Spleen (tissue), 11 donors: ENCODE results near the gene TPPP3. TPM values are rescaled to one million over a fixed set of nuclear protein-coding genes. Genes with fewer than 3 reads are reported as not detected.

ENCODE experiments used
- DNase-seq: peaks from one replicate; pipeline ENCODE4 v3.0.0-alpha.2; 2020
- H3K27ac ChIP-seq, 8 donors: fragments of 200-600 bp; sonication (generic) in 7 of 8; 1 replicate in 4 of 8; 2 replicates in 4 of 8; pipeline versions ENCODE4 v1.5.0 to v1.8.0; 2016 to 2021; ENCODE audit warnings: inconsistent platforms in 4 of 8, mild to moderate bottlenecking in 4 of 8, moderate library complexity in 1 of 8
- H3K27me3 ChIP-seq, 7 donors: fragments of 200-600 bp; sonication (generic) in 6 of 7; replicated peaks in 1 of 7; 1 replicate in 4 of 7; 2 replicates in 3 of 7; pipeline versions ENCODE4 v1.5.0 to v1.8.0; 2016 to 2021; ENCODE audit warnings: inconsistent platforms in 3 of 7, mild to moderate bottlenecking in 1 of 7
- H3K36me3 ChIP-seq, 6 donors: fragments of 200-600 bp; sonication (generic) in 5 of 6; 1 replicate in 4 of 6; 2 replicates in 2 of 6; pipeline versions ENCODE4 v1.5.0 to v1.8.0; 2016 to 2021; ENCODE audit warnings: inconsistent platforms in 2 of 6
- H3K4me1 ChIP-seq, 6 donors: fragments of 200-600 bp; sonication (generic) in 5 of 6; 1 replicate in 3 of 6; 2 replicates in 3 of 6; pipeline versions ENCODE4 v1.5.0 to v1.8.0; 2016 to 2021; ENCODE audit warnings: inconsistent platforms in 3 of 6
- H3K4me3 ChIP-seq, 8 donors: fragments of 200-600 bp; sonication (generic) in 7 of 8; 1 replicate in 4 of 8; 2 replicates in 4 of 8; pipeline versions ENCODE4 v1.5.0 to v1.8.0; 2016 to 2021; ENCODE audit warnings: inconsistent platforms in 4 of 8, mild to moderate bottlenecking in 4 of 8, moderate library complexity in 2 of 8
- H3K9me3 ChIP-seq, 8 donors: fragments of 200-600 bp; sonication (generic) in 7 of 8; 1 replicate in 4 of 8; 2 replicates in 4 of 8; pipeline versions ENCODE4 v1.5.0 to v1.8.0; 2016 to 2021; ENCODE audit warnings: inconsistent platforms in 4 of 8
- CTCF ChIP-seq, 11 experiments: fragments of 200-600 bp in 7 of 11; fragments of 450-650 bp in 4 of 11; sonication (generic) in 4 of 11; IDR thresholded peaks in 8 of 11; conservative IDR thresholded peaks in 3 of 11; 1 replicate in 7 of 11; 2 replicates in 4 of 11; pipeline versions ENCODE4 v1.4.0 to v1.8.0; 2016 to 2021; ENCODE audit warnings: antibody characterized with exemption in 11 of 11, inconsistent platforms in 4 of 11, mild to moderate bottlenecking in 1 of 11
- POLR2A ChIP-seq, 3 donors: fragments of 450-650 bp; IDR thresholded peaks; one replicate each; pipeline ENCODE4 v1.5.1; 2017; ENCODE audit warnings: antibody characterized with exemption in 3 of 3, mild to moderate bottlenecking in 1 of 3
- POLR2AphosphoS5 ChIP-seq, 3 donors: sonication (generic); formaldehyde crosslinking; IDR thresholded peaks; one replicate each; pipeline ENCODE4 v1.5.1; 2017; ENCODE audit warnings: antibody characterized with exemption in 3 of 3
- WGBS, 5 donors: extraction: QIAGEN DNeasy Blood & Tissue Kit in 3 of 5; methylation state at CpG; one replicate each; pipeline versions ENCODE4 v1.1.5 to v1.1.7; 2013 to 2018; 5-methylcytosine and 5-hydroxymethylcytosine counted together
- intact Hi-C: fragments of 100-400 bp; cut with DNase I; formaldehyde crosslinking; loops from one replicate; pipeline ENCODE4 v1.15.0; 2023; ENCODE audit warnings: low total_unique reads
- polyA plus RNA-seq, 3 donors: library from polyadenylated mRNA; stranded (reverse); fragments of 200-250 nt; gene quantifications; one replicate each; pipeline ENCODE4 v1.2.1, GENCODE V29; 2013
- total RNA-seq, 7 donors: library from RNA; depleted of rRNA in 3 of 7; stranded (reverse); fragments of >200 nt in 3 of 7; fragmentation: NEBNext Ultra II Directional in 4 of 7; extraction: Animal tissue kit (Norgen Biotek cat#: 25700) in 4 of 7; gene quantifications; one replicate each; pipeline versions ENCODE4 v1.1.0 to v1.2.1, GENCODE V29; 2016 to 2021
- donor health status: healthy with polysubstance abuse.
- donor health status: DM: no; HTN: no; CAD: no; lungs with moderate emphysema.
- donor health status: DM: no; HTN: no; CAD: no.
- donor health status: Bipolar disorder and iron deficiency.
- donor health status: healthy.
- donor health status: DM: no; HTN: no; CAD: no.
- donor health status: DM: yes; HTN: yes; CAD: no.

The TPPP3 gene
- total and polyA plus RNA-seq, 10 donors, result 2.5 to 13.9 (median 8.6) TPM

- Histone ChIP-seq H3K36me3 (no peaks in the 10 kb centered on the region), H3K27ac (peak overlapping the region in 2 of 8 donors; percentile 2 to 28), H3K4me1 (peaks cover 0 to 30% (median 15%) of the 10 kb centered on the region in 6 donors), H3K9me3 (no peaks in the 10 kb centered on the region), H3K27me3 (peaks cover 0 to 13% (median 0%) of the 10 kb centered on the region in 7 donors), H3K4me3 (no peak overlapping the region)
- intact Hi-C loops, result loop anchor here (10.0 kb wide), 1 partner anchor 139 kb away; no protein-coding TSS in a partner anchor
- no peak for DNase-seq
- 51 to 77% (median 61%) methylated on average over 12 of the region's 12 CpGs for WGBS, 5 donors
- TF ChIP-seq POLR2AphosphoS5 (IDR thresholded peaks at IDR 0.05) (peak in 2 of 3 donors; percentile 24 to 27), CTCF (IDR thresholded peaks at IDR 0.05 in 8 of 11, conservative IDR thresholded peaks at IDR 0.05 in 3 of 11) (no peak), POLR2A (IDR thresholded peaks at IDR 0.05) (no peak)
Measured at GRCh38 chr16:67403976-67404555, 10.8 kb upstream of the TPPP3 start.

GRCh38 chr16:67400901-67401300 is 7.6 kb upstream of the TPPP3 start:
- intact Hi-C loops, result loop anchor here (10.0 kb wide), 1 partner anchor 136 kb away; no protein-coding TSS in a partner anchor
- no peak overlapping the region for H3K27ac ChIP-seq
- 93 to 96% (median 94%) methylated on average over 12 to 14 of the region's 14 CpGs for WGBS, 5 donors
- no peak for DNase-seq
- peaks cover 11 to 49% (median 28%) of the 10 kb centered on the region in 6 donors for H3K4me1 ChIP-seq
- H3K4me3 ChIP-seq, result no peak overlapping the region
- no peak for TF ChIP-seq POLR2A (IDR thresholded peaks at IDR 0.05)
- TF ChIP-seq CTCF (IDR thresholded peaks at IDR 0.05 in 8 of 11, conservative IDR thresholded peaks at IDR 0.05 in 3 of 11), result no peak
- no peak for TF ChIP-seq POLR2AphosphoS5 (IDR thresholded peaks at IDR 0.05)
- H3K27me3 ChIP-seq, result peaks cover 0 to 21% (median 0%) of the 10 kb centered on the region in 7 donors
- H3K9me3 ChIP-seq, result no peaks in the 10 kb centered on the region
- no peaks in the 10 kb centered on the region for H3K36me3 ChIP-seq

- no peak overlapping the region for H3K27ac ChIP-seq
- DNase-seq, result peak; percentile 71
- H3K27me3 ChIP-seq, result peaks cover 0 to 30% (median 2%) of the 10 kb centered on the region in 7 donors
- 63 to 81% (median 78%) methylated on average over 12 to 19 of the region's 19 CpGs for WGBS, 5 donors
- TF ChIP-seq POLR2A (IDR thresholded peaks at IDR 0.05) (no peak), CTCF (IDR thresholded peaks at IDR 0.05 in 8 of 11, conservative IDR thresholded peaks at IDR 0.05 in 3 of 11) (peak in 6 of 11 experiments; percentile 4 to 56 (median 38))
- H3K36me3 ChIP-seq, result no peaks in the 10 kb centered on the region
- H3K4me3 ChIP-seq, result no peak overlapping the region
- no peaks in the 10 kb centered on the region for H3K9me3 ChIP-seq
- peaks cover 15 to 57% (median 37%) of the 10 kb centered on the region in 6 donors for H3K4me1 ChIP-seq
- intact Hi-C loops, result loop anchor here (10.0 kb wide), 1 partner anchor 135 kb away; no protein-coding TSS in a partner anchor
Measured at GRCh38 chr16:67399749-67400704, 6.7 kb upstream of the TPPP3 start.
